A549 (cell line): ENCODE measurements around the gene ADGRD1.

ENCODE experiments used
- POLR2A ChIP-seq: IDR thresholded peaks from 2 replicates; pipeline ENCODE4 v1.6.1; 2012; ENCODE audit warnings: mild to moderate bottlenecking, low read length
- TF ChIP-seq, protein P1 (sequence below): fragments of >200 bp; sonication (Bioruptor Twin); formaldehyde crosslinking; IDR thresholded peaks from 3 replicates; pipeline ENCODE4 v1.5.1; 2016
- TF ChIP-seq, protein P2 (sequence below): fragments of 150-350 bp; IDR thresholded peaks from 2 replicates; pipeline ENCODE4 v1.6.1; 2014; ENCODE audit warnings: low read depth, mild to moderate bottlenecking, low read length

GRCh38 chr12:131155131-131155530, 201.4 kb downstream of the ADGRD1 start:
- TF ChIP-seq, protein P1, sequence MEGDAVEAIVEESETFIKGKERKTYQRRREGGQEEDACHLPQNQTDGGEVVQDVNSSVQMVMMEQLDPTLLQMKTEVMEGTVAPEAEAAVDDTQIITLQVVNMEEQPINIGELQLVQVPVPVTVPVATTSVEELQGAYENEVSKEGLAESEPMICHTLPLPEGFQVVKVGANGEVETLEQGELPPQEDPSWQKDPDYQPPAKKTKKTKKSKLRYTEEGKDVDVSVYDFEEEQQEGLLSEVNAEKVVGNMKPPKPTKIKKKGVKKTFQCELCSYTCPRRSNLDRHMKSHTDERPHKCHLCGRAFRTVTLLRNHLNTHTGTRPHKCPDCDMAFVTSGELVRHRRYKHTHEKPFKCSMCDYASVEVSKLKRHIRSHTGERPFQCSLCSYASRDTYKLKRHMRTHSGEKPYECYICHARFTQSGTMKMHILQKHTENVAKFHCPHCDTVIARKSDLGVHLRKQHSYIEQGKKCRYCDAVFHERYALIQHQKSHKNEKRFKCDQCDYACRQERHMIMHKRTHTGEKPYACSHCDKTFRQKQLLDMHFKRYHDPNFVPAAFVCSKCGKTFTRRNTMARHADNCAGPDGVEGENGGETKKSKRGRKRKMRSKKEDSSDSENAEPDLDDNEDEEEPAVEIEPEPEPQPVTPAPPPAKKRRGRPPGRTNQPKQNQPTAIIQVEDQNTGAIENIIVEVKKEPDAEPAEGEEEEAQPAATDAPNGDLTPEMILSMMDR: no peak
- TF ChIP-seq, protein P2, sequence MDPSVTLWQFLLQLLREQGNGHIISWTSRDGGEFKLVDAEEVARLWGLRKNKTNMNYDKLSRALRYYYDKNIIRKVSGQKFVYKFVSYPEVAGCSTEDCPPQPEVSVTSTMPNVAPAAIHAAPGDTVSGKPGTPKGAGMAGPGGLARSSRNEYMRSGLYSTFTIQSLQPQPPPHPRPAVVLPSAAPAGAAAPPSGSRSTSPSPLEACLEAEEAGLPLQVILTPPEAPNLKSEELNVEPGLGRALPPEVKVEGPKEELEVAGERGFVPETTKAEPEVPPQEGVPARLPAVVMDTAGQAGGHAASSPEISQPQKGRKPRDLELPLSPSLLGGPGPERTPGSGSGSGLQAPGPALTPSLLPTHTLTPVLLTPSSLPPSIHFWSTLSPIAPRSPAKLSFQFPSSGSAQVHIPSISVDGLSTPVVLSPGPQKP: no peak
- TF ChIP-seq POLR2A: no peak
